ENCODE data around the gene ZNF598. TPM values are rescaled to one million over a fixed set of nuclear protein-coding genes. Genes with fewer than 3 reads are reported as not detected.

The ZNF598 gene
- total and polyA plus RNA-seq, 10 of the 15 experiments (the other 5 are each of a cell fraction or from before 2014, with no cell fraction given) = 0.08 to 74.0 (median 14.4) TPM

DNA sequence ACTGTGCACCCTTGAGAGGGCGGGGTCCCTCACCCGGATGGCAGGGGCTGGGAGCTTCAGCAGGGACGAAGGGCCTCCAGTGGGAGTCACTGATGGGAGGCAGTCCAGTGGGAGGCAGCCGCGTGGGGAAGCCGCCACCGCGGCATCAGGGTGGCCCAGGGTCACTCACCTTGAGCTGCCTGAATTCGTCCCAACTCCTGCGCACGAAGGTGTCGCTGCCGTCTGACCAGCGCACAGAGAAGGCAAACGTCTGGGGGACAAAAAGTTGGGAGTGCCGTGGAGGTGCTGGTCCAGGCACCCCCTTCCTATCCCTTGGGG is 28.9 kb downstream of the ZNF598 start:
- 33% methylated on average over 16 of the region's 16 CpGs for WGBS (ENCODE audit: insufficient coverage, insufficient replicate concordance, low lambda C conversion rate, missing lambda C conversion rate)
- in situ Hi-C loops (cut with MboI) (no loop called here), intact Hi-C loops (cut with micrococcal nuclease; ENCODE audit: unreplicated experiment) (no loop called here)
- Histone ChIP-seq H3K9me3 (replicated peaks; ENCODE audit: control insufficient read depth, insufficient read depth, low read length) (no peaks in the 10 kb centered on the region), H3K79me2 (ENCODE audit: control insufficient read depth, insufficient read depth, low read length) (no peaks in the 10 kb centered on the region; the same call in none of the 2 replicates), H3K36me3 (ENCODE audit: control insufficient read depth in 2 of 2, insufficient read depth in 2 of 2, low read length in 1 of 2) (peaks cover 0 to 23% of the 10 kb centered on the region in 2 experiments; a peak in 3 of 4 replicates), H4K20me1 (ENCODE audit: control insufficient read depth, insufficient read depth) (no peaks in the 10 kb centered on the region), H3K9ac (ENCODE audit: control insufficient read depth, insufficient read depth, low read length) (no peak overlapping the region), H3K4me3 (no peak overlapping the region), H2AFZ (ENCODE audit: control insufficient read depth, low read depth, low read length) (no peak overlapping the region), H3K4me2 (ENCODE audit: control insufficient read depth, insufficient read depth) (no peak overlapping the region), H3K27me3 (replicated peaks in 1 of 2; ENCODE audit: control insufficient read depth in 2 of 2, insufficient read depth in 2 of 2, low read length in 1 of 2) (0 out of 4 replicates have a peak, but pooled peaks cover 0 to 5% of the 10 kb centered on the region in 2 experiments), H3K4me1 (ENCODE audit: control insufficient read depth, insufficient read depth, low read length) (peaks cover 23% of the 10 kb centered on the region), H3K27ac (ENCODE audit: control insufficient read depth, insufficient read depth) (no peak overlapping the region)
- ATAC-seq (no peak), DNase-seq (ENCODE audit: low read depth, low spot score) (no peak), FAIRE-seq (no peak)
- RAD21 ChIA-PET (ENCODE audit: unreplicated experiment) = interaction anchor here (1.1 to 2.6 kb wide), 4 partner anchors 9 to 160 kb away, joined by 4 to 12 read pairs (median 6); partner anchors contain the start of genes RPS2 and TBL3
- CTCF ChIA-PET = interaction anchor here (1.6 to 1.7 kb wide), 2 partner anchors 23 to 160 kb away, joined by 5 to 6 read pairs; no protein-coding TSS in a partner anchor
- SMC1A ChIA-PET (ENCODE audit: uncharacterized antibody, unreplicated experiment) = interaction anchor here (1.6 to 1.7 kb wide), 2 partner anchors 16 to 27 kb away, joined by 5 to 7 read pairs; partner anchors contain the start of gene RPS2
- BruUV-seq (replicated peaks) = no TSS peak
- POLR2A ChIA-PET = interaction anchor here (1.8 to 4.7 kb wide), 5 partner anchors 9 to 37 kb away, joined by 5 to 25 read pairs (median 18); partner anchors contain the start of genes MSRB1, RPS2 and TBL3
- TF ChIP-seq SMARCA5 (IDR thresholded peaks at IDR 0.05) = no peak
- no peak for TF ChIP-seq BHLHE40 (IDR thresholded peaks at IDR 0.05; ENCODE audit: borderline replicate concordance in 1 of 2, low read depth in 2 of 2, low read length in 1 of 2)
- TF ChIP-seq ZSCAN29 (IDR thresholded peaks at IDR 0.05) = no peak
- TF ChIP-seq EED (IDR thresholded peaks at IDR 0.05; ENCODE audit: low read depth) = no peak
- TF ChIP-seq SIN3A (IDR thresholded peaks at IDR 0.05; ENCODE audit: low read depth, low read length) = no peak
- TF ChIP-seq, protein P1, sequence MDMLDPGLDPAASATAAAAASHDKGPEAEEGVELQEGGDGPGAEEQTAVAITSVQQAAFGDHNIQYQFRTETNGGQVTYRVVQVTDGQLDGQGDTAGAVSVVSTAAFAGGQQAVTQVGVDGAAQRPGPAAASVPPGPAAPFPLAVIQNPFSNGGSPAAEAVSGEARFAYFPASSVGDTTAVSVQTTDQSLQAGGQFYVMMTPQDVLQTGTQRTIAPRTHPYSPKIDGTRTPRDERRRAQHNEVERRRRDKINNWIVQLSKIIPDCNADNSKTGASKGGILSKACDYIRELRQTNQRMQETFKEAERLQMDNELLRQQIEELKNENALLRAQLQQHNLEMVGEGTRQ (IDR thresholded peaks at IDR 0.05; ENCODE audit: borderline replicate concordance, low read depth, low read length) = no peak
- TF ChIP-seq, protein P2, sequence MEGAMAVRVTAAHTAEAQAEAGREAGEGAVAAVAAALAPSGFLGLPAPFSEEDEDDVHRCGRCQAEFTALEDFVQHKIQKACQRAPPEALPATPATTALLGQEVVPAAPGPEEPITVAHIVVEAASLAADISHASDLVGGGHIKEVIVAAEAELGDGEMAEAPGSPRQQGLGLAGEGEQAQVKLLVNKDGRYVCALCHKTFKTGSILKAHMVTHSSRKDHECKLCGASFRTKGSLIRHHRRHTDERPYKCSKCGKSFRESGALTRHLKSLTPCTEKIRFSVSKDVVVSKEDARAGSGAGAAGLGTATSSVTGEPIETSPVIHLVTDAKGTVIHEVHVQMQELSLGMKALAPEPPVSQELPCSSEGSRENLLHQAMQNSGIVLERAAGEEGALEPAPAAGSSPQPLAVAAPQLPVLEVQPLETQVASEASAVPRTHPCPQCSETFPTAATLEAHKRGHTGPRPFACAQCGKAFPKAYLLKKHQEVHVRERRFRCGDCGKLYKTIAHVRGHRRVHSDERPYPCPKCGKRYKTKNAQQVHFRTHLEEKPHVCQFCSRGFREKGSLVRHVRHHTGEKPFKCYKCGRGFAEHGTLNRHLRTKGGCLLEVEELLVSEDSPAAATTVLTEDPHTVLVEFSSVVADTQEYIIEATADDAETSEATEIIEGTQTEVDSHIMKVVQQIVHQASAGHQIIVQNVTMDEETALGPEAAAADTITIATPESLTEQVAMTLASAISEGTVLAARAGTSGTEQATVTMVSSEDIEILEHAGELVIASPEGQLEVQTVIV (IDR thresholded peaks at IDR 0.05; ENCODE audit: borderline replicate concordance, partially characterized antibody) = no peak
- TF ChIP-seq ZNF217 (IDR thresholded peaks at IDR 0.05) = no peak
- TF ChIP-seq ZNF24 (IDR thresholded peaks at IDR 0.05) = no peak
- TF ChIP-seq, protein P3, sequence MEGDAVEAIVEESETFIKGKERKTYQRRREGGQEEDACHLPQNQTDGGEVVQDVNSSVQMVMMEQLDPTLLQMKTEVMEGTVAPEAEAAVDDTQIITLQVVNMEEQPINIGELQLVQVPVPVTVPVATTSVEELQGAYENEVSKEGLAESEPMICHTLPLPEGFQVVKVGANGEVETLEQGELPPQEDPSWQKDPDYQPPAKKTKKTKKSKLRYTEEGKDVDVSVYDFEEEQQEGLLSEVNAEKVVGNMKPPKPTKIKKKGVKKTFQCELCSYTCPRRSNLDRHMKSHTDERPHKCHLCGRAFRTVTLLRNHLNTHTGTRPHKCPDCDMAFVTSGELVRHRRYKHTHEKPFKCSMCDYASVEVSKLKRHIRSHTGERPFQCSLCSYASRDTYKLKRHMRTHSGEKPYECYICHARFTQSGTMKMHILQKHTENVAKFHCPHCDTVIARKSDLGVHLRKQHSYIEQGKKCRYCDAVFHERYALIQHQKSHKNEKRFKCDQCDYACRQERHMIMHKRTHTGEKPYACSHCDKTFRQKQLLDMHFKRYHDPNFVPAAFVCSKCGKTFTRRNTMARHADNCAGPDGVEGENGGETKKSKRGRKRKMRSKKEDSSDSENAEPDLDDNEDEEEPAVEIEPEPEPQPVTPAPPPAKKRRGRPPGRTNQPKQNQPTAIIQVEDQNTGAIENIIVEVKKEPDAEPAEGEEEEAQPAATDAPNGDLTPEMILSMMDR (IDR thresholded peaks at IDR 0.05 in 2 of 3, conservative IDR thresholded peaks at IDR 0.05 in 1 of 3; ENCODE audit: control insufficient read depth in 2 of 3, extremely low read depth in 1 of 3, insufficient read depth in 1 of 3, low read depth in 3 of 3, low read length in 3 of 3) = no peak
- TF ChIP-seq RCOR1 (conservative IDR thresholded peaks at IDR 0.05; ENCODE audit: low read depth, low read length) = no peak
- TF ChIP-seq, protein P4, sequence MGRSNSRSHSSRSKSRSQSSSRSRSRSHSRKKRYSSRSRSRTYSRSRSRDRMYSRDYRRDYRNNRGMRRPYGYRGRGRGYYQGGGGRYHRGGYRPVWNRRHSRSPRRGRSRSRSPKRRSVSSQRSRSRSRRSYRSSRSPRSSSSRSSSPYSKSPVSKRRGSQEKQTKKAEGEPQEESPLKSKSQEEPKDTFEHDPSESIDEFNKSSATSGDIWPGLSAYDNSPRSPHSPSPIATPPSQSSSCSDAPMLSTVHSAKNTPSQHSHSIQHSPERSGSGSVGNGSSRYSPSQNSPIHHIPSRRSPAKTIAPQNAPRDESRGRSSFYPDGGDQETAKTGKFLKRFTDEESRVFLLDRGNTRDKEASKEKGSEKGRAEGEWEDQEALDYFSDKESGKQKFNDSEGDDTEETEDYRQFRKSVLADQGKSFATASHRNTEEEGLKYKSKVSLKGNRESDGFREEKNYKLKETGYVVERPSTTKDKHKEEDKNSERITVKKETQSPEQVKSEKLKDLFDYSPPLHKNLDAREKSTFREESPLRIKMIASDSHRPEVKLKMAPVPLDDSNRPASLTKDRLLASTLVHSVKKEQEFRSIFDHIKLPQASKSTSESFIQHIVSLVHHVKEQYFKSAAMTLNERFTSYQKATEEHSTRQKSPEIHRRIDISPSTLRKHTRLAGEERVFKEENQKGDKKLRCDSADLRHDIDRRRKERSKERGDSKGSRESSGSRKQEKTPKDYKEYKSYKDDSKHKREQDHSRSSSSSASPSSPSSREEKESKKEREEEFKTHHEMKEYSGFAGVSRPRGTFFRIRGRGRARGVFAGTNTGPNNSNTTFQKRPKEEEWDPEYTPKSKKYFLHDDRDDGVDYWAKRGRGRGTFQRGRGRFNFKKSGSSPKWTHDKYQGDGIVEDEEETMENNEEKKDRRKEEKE (IDR thresholded peaks at IDR 0.05) = no peak
- TF ChIP-seq POLR2A (IDR thresholded peaks at IDR 0.05; ENCODE audit: low read depth, low read length) = no peak; the same call in 1 of the 2 replicates
